ENCODE data around the gene APH1A. TPM values are rescaled to one million over a fixed set of nuclear protein-coding genes. Genes with fewer than 3 reads are reported as not detected.

Gene APH1A
- total RNA-seq, 2 experiments from 2014 or later, result 115 to 122 TPM

DNA sequence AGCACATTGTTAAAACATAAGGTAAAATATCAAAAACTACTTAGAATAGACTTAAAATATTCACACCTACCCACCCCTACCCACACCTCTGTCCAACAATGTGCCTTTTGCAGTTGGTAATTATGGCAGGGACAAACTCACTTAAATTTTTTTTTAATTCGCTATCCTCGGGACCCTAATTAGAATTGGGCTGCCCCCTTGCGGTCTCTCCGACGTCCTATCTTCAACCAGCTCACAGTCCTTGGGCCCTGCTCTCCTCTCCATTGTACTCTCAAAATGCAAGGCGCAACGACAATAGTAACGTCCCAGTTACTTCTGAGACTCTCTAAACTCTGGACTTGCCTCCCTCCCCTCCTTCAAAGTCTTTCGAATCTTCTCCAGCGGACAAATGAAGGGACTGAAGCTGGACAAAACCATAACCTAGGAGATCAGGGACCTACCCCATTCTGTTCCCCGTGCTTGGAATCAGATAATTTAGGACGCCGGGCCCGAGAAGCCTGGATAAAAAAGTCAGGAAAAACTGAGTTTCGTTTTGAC lies 12.5 kb upstream of the APH1A start:
- peak; percentile 34 to 80 (median 52) for DNase-seq
- POLR2A ChIA-PET, result interaction anchor here (0.6 to 4.1 kb wide), 9 partner anchors 12 to 909 kb away, joined by 3 to 45 read pairs (median 5); partner anchors contain the start of genes APH1A, PRPF3, RPRD2 and VPS72
- peak overlapping the region; percentile 63 for H3K4me3 ChIP-seq (ENCODE audit: low read length)

GRCh38 chr1:150280138-150280707 lies 11.4 kb upstream of the APH1A start:
- Histone ChIP-seq H3K36me3 (ENCODE audit: insufficient read depth, low read length) (no peaks in the 10 kb centered on the region), H3K27me3 (ENCODE audit: control insufficient read depth in 1 of 2, insufficient read depth in 2 of 2, low read length in 2 of 2) (no peaks in the 10 kb centered on the region), H3K4me3 (ENCODE audit: low read length) (no peak overlapping the region), H3K4me1 (ENCODE audit: insufficient read depth, low read length) (peaks cover 24% of the 10 kb centered on the region), H3K27ac (ENCODE audit: low read depth in 1 of 2, low read length in 2 of 2) (no peak overlapping the region), H3K9me3 (ENCODE audit: control insufficient read depth in 1 of 2, insufficient read depth in 1 of 2, low read length in 2 of 2) (peaks cover 0 to 9% of the 10 kb centered on the region in 2 experiments)
- intact Hi-C loops (cut with DNase I, micrococcal nuclease), result loop anchor here (5.0 to 10.0 kb wide), 2 partner anchors 43 to 595 kb away; partner anchors contain the start of genes ANP32E (in 2 of the 2) and ARNT (in 1 of the 2)
- Mint-ChIP-seq H3K4me1 (ENCODE audit: low read depth) (peaks cover 32% of the 10 kb centered on the region), H3K4me3 (peak overlapping the region; percentile 73), H3K9me3 (no peaks in the 10 kb centered on the region), H3K27ac (peak overlapping the region; percentile 87), H3K27me3 (no peaks in the 10 kb centered on the region), H3K36me3 (ENCODE audit: low read depth) (no peaks in the 10 kb centered on the region)
- ATAC-seq (ENCODE audit: poor library complexity) (no peak), DNase-seq (no peak)
- ChIA-PET CTCF (interaction anchor here (3.0 kb wide), 1 partner anchor 25 kb away, joined by 28 read pairs; no protein-coding TSS in a partner anchor), POLR2A (interaction anchor here (2.5 to 4.1 kb wide), 2 partner anchors 11 to 84 kb away, joined by 22 to 45 read pairs; partner anchors contain the start of genes APH1A and RPRD2)
- TF ChIP-seq, protein P1, sequence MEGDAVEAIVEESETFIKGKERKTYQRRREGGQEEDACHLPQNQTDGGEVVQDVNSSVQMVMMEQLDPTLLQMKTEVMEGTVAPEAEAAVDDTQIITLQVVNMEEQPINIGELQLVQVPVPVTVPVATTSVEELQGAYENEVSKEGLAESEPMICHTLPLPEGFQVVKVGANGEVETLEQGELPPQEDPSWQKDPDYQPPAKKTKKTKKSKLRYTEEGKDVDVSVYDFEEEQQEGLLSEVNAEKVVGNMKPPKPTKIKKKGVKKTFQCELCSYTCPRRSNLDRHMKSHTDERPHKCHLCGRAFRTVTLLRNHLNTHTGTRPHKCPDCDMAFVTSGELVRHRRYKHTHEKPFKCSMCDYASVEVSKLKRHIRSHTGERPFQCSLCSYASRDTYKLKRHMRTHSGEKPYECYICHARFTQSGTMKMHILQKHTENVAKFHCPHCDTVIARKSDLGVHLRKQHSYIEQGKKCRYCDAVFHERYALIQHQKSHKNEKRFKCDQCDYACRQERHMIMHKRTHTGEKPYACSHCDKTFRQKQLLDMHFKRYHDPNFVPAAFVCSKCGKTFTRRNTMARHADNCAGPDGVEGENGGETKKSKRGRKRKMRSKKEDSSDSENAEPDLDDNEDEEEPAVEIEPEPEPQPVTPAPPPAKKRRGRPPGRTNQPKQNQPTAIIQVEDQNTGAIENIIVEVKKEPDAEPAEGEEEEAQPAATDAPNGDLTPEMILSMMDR (IDR thresholded peaks at IDR 0.05), result no peak

More for the DNA sequence above, 12.5 kb upstream of the APH1A start:
- Histone ChIP-seq H3K27me3 (ENCODE audit: control insufficient read depth in 1 of 2, insufficient read depth in 2 of 2, low read length in 2 of 2) (no peaks in the 10 kb centered on the region), H3K36me3 (ENCODE audit: insufficient read depth, low read length) (no peaks in the 10 kb centered on the region), H3K27ac (ENCODE audit: low read depth in 1 of 2, low read length in 2 of 2) (peak overlapping the region in 1 of 2 donors; percentile 46), H3K9me3 (ENCODE audit: control insufficient read depth in 1 of 2, insufficient read depth in 1 of 2, low read length in 2 of 2) (peaks cover 0 to 9% of the 10 kb centered on the region in 2 experiments), H3K4me1 (ENCODE audit: insufficient read depth, low read length) (peaks cover 24% of the 10 kb centered on the region)
- ATAC-seq (ENCODE audit: poor library complexity), result peak; percentile 32
- H3K9me3 Mint-ChIP-seq, result no peaks in the 10 kb centered on the region
- H3K4me3 Mint-ChIP-seq, result peak overlapping the region; percentile 82
- peak overlapping the region; percentile 87 for H3K27ac Mint-ChIP-seq
- CTCF ChIA-PET, result interaction anchor here (0.5 to 3.0 kb wide), 7 partner anchors 9 to 76 kb away, joined by 3 to 28 read pairs (median 3); partner anchors contain the start of genes APH1A and C1orf54
- H3K36me3 Mint-ChIP-seq (ENCODE audit: low read depth), result no peaks in the 10 kb centered on the region
- intact Hi-C loops (cut with DNase I, micrococcal nuclease), result loop anchor here (1.0 to 10.0 kb wide), 3 partner anchors 25 to 594 kb away; partner anchors contain the start of genes ANP32E (in 2 of the 2) and ARNT (in 1 of the 2)
- TF ChIP-seq, protein P1 (IDR thresholded peaks at IDR 0.05), result peak; percentile 64
- H3K4me1 Mint-ChIP-seq (ENCODE audit: low read depth), result peaks cover 32% of the 10 kb centered on the region
- H3K27me3 Mint-ChIP-seq, result no peaks in the 10 kb centered on the region

- ATAC-seq (ENCODE audit: poor library complexity) (no peak), DNase-seq (no peak)
- peaks cover 14% of the 10 kb centered on the region for H3K4me1 ChIP-seq (ENCODE audit: insufficient read depth, low read length)
- no peaks in the 10 kb centered on the region for H3K27me3 ChIP-seq (ENCODE audit: control insufficient read depth in 1 of 2, insufficient read depth in 2 of 2, low read length in 2 of 2)
- peaks cover 13% of the 10 kb centered on the region for H3K4me1 Mint-ChIP-seq (ENCODE audit: low read depth)
- H3K4me3 ChIP-seq (ENCODE audit: low read length), result no peak overlapping the region
- no peaks in the 10 kb centered on the region for H3K27me3 Mint-ChIP-seq
- ChIA-PET POLR2A (interaction anchor here (1.2 kb wide), 1 partner anchor 91 kb away, joined by 4 read pairs; the partner anchor contains the start of gene RPRD2), CTCF (interaction anchor here (1.1 kb wide), 1 partner anchor 8 kb away, joined by 3 read pairs; no protein-coding TSS in a partner anchor)
- TF ChIP-seq, protein P1 (IDR thresholded peaks at IDR 0.05), result no peak
- H3K9me3 ChIP-seq (ENCODE audit: control insufficient read depth in 1 of 2, insufficient read depth in 1 of 2, low read length in 2 of 2), result no peaks in the 10 kb centered on the region
- intact Hi-C loops (cut with DNase I, micrococcal nuclease), result no loop called here
- H3K27ac ChIP-seq (ENCODE audit: low read depth in 1 of 2, low read length in 2 of 2), result no peak overlapping the region
- no peaks in the 10 kb centered on the region for H3K36me3 ChIP-seq (ENCODE audit: insufficient read depth, low read length)
- no peaks in the 10 kb centered on the region for H3K9me3 Mint-ChIP-seq
- no peak overlapping the region for H3K4me3 Mint-ChIP-seq
- H3K36me3 Mint-ChIP-seq (ENCODE audit: low read depth), result peaks cover 20% of the 10 kb centered on the region
- H3K27ac Mint-ChIP-seq, result no peak overlapping the region
These were observed 4.5 kb upstream of the APH1A start for GRCh38 chr1:150273311-150273710.

Data from CD4-positive, alpha-beta T cell (primary cell).